Inflammatory macrophage treated with lipopolysaccharide for 4 hours (primary cell): ENCODE data around the gene KDM4B.
"Not testable (repeated sequence)": the region's sequence is repeated elsewhere in the genome, so short reads cannot be mapped to it uniquely, and the experiment has no call there.

Experiments
- DNase-seq: peaks from one replicate; pipeline ENCODE4 v3.0.0-alpha.2; 2020

Gene KDM4B

DNA sequence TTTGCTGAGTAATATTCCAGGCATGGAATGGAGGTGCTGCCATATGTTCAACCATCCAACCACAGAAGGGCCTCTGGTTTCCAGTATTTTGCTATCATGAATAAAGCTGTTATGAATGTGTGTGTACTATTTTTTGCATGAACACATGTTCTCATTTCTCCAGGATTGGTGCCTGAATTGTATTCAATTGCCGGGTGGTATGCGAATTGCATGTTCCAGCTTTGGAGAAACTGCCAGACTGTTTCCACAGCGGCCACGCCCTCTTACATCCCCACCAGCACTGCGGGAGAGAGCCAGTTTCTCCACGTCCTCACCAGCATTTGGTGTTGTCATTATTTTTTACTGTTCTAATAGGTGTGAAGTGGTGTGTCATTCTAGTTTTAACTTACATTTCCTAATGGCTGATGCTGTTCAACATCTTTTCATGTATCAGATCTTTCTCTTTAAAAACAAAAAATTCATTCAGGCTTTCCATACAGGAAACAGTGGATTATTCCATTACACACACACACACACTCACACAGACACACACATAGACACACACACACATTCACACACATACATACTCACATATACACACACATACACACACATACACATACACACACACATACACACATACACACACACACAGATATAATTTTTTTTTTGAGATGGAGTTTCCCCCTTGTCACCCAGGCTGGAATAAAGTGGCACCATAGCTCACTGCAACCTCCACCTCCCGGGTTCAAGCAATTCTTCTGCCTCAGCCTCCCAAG lies 217.6 kb downstream of the KDM4B start:
- DNase-seq: no peak

DNA sequence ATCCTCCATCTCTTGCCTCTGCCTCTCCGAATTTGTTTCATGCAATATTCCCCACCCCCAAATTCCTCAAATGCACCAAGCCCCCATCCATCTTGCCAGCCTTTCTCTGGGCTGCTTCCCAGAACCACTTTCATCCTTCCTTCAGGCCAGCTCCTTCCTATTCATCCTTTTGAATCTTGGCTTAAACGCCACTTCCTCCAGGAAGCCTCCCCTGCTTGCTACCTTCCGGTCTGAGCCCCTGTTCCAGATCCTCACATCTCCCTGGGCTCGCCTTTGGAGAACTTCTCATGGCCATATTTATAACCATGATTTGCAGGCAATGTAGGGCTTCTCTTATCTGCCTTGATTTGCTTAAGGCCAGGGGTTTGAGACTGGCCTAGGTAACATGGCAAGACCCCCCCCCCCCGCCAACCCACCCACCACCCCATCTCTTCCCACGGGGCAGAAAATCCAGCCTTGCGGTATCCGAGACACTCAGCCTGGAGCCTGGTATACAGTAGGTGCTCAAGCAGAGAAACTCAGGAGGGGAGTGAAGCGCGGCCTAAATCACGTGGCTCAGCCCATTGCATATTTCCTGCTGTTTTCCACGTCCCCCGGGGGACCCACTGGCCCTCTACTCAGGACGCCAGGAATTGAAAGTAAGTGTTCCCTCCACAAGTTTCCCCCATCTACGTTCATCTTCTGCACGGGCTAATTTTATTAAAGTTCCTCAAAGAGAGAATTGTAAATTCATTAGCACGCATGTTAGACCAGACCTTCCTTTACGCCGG lies 219.8 kb downstream of the KDM4B start:
- DNase-seq: no peak

DNA sequence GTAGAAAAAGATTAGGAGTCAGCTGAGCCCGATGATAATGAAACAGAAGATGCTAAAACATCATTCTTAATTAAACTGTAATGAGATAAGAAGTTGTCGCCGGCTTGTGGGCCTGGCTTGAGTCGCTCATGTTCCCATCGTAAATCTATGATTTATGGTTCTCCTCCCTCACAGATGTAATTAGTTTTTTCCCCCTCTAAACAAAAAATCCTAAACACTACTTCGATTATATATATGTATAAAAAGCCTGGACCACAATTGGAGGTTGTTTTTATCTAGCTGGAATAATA lies 220.3 kb downstream of the KDM4B start:
- no peak for DNase-seq

DNA sequence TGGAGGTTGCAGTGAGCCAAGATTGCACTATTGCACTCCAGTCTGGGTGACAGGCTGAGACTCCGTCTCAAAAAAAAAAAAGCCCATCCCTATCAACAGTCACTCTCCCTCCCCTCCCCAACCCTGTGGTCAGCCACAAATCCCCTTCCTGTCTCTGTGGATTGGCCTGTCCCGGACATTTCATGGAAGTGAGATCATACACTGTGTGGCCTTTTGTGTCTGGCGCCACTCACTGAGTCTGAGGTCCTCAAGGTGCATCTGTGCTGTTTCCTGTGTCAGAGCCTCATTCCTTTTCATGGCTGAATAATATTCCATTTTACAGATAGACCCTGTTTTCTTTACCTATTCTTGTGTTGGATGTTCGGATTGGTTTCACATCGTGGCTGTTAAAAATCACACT lies 222.2 kb downstream of the KDM4B start:
- DNase-seq: no peak

DNA sequence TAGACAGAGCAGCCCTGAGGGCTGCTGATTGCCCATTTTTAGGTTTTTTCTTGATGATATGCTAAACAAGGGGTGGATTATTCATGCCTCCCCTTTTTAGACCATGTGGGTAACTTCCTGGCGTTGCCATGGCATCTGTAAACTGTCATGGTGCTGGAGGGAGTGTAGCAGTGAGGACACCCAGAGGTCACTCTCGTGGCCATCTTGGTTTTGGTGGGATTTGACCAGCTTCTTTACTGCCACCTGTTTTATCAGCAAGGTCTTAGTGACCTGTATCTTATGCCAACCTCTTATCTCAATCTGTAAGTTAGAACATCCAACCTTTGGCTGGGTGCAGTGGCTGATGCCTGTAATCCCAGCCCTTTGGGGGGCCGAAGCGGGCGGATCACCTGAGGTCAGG lies 223.7 kb downstream of the KDM4B start:
- no peak for DNase-seq

DNA sequence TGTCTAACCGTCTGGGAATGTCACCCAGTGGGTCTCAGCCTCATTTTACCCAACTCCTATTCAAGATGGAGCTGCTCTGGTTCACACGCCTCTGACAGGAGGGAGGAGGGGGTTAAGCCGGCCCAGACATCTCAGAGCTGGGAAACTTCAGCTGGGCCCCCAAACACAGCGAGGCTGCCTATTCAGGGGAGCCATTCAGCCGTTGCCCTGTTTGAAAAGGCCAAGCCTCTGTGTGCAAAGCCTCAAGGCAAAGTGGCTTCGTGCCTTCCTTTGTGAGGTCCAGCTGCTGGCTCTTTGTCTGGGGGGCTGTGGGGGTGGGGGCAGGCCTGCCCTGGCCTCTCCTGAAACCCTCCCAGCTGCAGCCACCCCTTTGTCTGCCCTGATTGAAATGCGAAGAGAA lies 224.3 kb downstream of the KDM4B start:
- no peak for DNase-seq

DNA sequence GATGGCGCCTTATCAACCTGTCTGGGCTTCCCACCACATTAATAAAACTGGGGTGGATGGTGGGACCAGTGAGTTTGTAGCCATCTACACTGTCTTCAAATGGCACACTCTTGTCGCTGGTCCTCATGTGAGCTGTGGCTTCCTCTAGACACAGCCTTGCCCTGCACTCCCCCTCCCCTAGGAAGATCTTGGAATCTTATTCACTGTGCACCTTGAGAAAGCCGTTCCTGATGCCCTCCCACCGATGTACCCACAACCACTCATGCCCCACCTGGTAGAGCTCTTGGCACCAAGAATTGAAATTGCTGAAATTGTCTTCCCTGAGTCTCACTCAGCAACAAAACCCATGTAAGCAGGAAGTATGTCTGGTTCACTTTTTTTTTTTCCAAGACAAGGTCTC lies 225.7 kb downstream of the KDM4B start:
- DNase-seq: no peak

DNA sequence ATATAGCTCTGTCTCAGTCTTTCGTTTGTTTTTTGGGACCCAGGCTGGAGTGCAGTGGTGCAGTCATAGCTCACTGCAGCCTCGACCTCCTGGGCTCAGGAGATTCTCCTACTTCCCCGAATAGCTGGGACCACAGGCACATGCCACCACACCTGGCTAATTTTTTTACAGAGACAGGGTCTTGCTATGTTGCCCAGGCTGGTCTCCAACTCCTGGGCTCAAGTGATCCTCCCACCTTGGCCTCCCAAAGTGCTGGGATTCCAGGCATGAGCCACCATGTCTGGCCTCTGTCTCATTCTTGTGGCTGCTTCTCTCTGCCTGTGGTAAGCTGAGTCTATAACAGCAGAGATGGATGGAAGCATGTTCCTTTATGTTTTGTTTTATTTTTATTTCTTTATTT lies 226.7 kb downstream of the KDM4B start:
- not testable (repeated sequence) for DNase-seq

DNA sequence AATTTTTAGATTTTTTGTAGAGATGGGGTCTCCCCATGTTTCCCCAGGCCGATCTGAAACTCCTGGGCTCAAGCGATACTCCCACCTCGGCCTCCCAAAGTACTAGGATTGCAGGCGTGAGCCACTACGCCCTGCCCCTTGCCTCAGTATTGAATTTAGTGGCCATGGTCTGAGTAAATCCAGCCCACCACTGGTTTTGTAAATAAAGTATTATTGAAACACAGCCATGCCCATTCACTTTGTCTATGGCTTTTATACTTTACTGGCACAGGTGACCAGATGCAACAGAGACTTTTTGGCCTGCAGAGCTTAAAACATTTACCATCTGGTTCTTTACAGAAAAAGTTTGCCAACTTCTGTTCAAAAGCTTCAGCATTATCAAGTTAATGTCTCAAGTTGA lies 227.9 kb downstream of the KDM4B start:
- DNase-seq: no peak

DNA sequence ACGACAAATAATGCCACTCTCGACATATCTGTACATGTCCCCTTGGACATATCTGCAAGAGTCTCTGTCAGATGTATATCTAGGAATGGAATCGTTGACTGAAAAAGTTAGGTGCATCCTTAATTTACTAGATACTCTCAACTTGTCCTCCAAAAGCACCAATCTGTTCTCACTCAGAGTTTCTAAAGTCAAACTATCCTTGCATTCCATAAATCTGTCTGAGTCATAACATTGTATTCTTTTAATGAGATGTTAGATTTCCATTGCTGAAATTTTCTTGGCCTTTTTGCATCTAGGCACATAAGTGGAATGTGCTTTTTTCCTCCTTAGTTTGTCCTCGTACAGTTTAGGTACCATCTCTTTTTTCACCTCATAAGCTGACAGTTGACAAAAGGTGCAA lies 231.9 kb downstream of the KDM4B start:
- DNase-seq: no peak

DNA sequence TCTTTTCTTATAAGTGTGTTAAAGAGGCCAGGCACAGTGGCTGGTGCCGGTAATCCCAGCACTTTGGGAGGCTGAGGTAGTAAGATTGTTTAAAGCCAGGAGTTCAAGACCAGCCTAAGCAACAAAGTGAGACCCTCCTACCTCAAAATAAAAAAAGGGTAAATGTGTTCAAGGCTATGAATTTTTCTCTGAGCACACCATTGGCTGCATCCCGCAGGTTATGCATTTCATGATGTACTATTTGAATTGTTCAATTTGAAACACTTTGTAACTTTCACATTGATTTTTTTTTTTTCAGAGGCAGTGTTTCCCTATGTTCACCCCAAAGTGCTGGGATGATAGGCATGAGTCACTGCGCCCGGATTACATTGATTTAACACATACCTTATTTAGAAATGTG lies 233.6 kb downstream of the KDM4B start:
- no peak for DNase-seq
